D341Med (cell line): ENCODE measurements around the gene PSMB2.
"Not testable (repeated sequence)": the region's sequence is repeated elsewhere in the genome, so short reads cannot be mapped to it uniquely, and the experiment has no call there.

Source experiments
- DNase-seq: peaks from one replicate; pipeline ENCODE4 v3.0.0; 2012; ENCODE audit warnings: low spot score

PSMB2 gene

GRCh38 chr1:35641233-35641866, at the start of gene PSMB2:
Gene PSMB2, minus strand, starts transcription at chr1:35641526. Its CDS starts 94 bp downstream, at chr1:35641432.
- peak; percentile 91 for DNase-seq

GRCh38 chr1:35691080-35691479, 49.8 kb upstream of the PSMB2 start:
- DNase-seq, result no peak

DNA sequence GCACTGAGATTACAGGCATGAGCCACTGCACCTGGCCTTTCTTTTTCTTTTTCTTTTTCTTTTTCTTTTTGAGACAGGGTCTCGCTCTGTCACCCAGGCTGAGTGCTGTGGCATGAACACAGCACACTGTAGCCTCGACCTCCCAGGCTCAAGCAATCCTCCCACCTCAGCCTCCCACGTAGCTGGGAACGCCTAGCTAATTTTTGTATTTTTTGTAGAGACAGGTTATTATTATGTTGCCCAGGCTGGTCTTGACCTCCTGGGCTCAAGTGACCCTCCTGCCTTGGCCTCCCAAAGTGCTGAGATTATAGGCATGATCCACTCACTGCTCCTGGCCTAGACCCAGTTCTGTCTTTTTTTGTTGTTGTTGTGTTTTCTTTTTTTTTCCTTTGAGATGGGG, 48.8 kb upstream of the PSMB2 start:
- DNase-seq, result not testable (repeated sequence)

- DNase-seq, result no peak
These were observed 46.8 kb upstream of the PSMB2 start for GRCh38 chr1:35688161-35688560.

GRCh38 chr1:35683012-35683411, 41.7 kb upstream of the PSMB2 start:
- DNase-seq, result no peak

GRCh38 chr1:35680271-35680670, 38.9 kb upstream of the PSMB2 start:
- no peak for DNase-seq

GRCh38 chr1:35675773-35676172, 34.4 kb upstream of the PSMB2 start:
- DNase-seq, result no peak

GRCh38 chr1:35674111-35674510, 32.8 kb upstream of the PSMB2 start:
- no peak for DNase-seq

- no peak for DNase-seq
These were observed 30.8 kb upstream of the PSMB2 start for GRCh38 chr1:35672116-35672515.

DNA sequence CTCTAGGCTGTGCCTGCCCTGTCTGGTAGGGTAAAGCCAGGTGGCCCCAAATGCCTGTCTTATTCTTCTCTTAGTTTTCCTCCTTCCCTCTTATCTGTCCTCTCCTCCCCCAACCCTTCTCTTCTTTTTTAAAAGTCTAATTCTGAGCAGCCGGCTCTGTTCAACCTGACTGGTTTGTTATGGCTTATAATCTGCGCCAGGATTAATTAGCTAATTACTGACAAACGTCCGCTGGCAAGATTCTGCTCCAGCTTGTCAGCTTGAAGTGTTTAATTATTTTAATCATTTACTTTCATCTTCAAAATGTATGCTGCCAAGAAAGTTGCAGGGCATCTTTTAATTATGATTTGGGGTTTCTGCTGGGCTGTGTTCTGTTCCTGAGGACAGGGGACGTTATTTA, 27.2 kb upstream of the PSMB2 start:
- peak; percentile 74 for DNase-seq

DNA sequence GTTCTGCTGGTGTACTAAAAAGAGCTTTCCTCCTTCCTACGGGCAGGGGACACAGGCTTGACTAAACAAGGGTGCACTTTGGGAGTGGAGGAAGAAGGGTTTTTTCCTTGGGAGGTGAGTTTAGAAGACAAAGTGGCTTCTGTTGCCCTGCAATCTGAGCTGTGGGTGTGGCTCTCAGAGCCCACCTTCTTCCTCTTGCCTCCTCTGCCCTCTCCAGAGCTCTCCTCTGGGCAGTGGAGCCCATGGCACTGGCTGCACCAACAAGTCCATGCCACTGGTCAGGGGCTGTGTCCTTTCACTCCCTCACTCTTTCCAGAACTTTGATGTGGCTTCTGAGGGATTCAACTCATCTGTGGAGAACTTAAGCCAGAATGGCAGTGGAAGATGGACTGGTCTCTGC, 25.6 kb upstream of the PSMB2 start:
- no peak for DNase-seq

DNA sequence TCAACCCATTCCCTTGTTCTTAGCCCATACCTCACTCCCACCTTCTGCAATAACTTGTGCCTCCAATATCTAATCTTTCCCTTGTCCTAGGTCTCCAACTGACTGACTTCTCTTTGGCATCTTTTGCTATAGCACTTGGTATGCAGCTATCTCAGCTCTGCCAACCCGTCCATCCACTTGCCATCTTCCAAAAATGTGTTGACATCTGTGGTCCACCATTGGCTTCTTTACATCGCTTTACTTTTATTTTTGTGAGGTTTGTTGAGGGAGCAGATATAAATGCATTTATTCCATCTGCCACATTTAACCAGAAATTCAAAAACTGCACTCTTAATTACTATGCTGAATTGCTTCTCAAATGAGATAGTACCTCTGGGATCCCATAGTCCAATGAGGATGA, 24.9 kb upstream of the PSMB2 start:
- no peak for DNase-seq

DNA sequence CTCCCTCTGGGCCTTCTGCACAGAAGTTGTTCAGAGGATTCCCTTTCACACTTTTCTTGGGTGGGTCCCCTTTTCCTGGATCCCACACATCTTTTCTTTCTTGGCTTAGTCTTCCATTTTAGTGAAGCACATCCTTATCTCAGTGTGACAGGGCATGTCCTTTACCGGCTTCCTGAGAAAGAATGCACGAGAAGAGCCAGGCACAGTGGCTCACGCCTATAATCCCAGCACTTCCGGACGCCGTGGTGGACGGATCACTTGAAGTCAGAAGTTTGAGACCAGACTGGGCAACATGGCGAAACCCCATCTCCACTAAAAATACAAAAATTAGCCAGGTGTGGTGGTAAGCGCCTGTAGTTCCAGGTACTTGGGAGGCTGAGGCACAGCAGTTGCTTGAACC, 22.1 kb upstream of the PSMB2 start:
- no peak for DNase-seq

GRCh38 chr1:35661474-35661795, 20.1 kb upstream of the PSMB2 start:
- no peak for DNase-seq

GRCh38 chr1:35660581-35661473, 19.5 kb upstream of the PSMB2 start:
- no peak for DNase-seq

DNA sequence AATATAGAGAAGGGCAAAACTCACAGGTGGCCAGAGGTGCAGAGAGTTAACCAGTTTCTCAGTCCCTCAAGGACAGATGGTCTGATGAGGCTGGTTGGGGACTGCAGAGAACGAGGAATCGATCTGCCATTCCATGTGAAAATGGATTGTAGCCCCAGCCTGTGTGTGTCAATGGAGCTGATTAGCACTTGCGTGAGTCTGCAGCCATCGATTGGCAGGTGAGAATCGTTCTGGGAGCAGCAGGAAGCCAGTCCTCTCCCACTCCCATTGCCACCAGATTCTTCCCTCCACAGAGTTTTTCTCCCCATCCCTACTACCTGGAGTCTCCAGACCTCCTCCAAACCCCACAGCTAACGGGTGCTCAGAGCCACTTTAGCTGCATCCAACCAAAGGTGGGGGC, 18.3 kb upstream of the PSMB2 start:
- no peak for DNase-seq

DNA sequence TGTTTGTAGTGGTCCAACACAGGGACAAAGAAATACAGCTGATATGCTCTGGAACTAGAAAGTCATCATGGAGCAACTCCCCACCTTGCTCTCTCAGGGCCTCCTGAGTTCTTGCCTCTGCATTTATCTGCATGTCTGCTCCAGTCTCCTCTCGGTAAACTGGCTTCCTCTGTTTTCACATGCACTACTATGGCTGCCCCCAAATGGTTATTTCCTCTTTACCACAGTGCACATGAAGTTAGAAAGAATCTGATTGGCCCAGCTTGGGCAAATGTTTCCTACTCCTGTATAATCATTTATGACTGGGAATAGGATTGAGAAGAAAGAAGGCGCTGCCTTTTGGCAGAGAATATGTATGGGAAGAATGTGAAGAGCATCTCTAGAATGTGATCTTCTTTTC, 16.5 kb upstream of the PSMB2 start:
- no peak for DNase-seq

- DNase-seq, result no peak
These were observed 15.5 kb upstream of the PSMB2 start for GRCh38 chr1:35656863-35657232.

DNA sequence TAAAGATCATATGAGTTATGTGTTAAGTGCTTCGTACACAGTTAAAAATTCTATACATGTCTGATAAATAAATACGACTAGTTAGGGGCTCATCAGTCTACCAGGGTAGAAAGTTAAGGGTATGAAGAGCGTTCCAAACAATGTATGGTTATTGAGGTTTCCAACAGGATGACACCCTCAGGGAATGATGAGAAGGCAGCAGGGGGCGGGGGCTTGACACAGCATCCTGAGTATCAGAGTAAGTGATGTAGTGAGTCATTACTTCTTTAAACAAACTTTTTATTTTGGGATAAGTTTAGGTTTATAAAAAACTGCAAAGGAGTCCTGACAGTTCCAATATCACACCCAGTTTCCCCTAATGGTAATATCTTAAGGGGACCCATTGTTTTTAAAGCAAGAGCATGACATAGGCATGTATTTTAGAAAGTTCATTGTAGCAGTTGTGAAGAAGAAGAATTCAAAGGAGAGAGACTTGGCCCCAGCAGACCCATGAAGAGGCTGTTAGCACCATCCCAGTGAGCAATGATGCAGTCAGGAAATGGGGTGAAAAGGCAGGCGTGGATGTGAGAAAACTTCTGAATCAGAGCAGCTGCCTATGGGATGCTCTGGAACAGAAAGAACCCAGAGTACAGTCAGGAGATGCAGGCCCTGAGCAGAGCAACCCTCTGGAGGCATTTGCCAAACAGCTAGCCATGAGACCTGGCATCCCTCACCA, 15.0 kb upstream of the PSMB2 start:
- no peak for DNase-seq

GRCh38 chr1:35655196-35655595, 13.9 kb upstream of the PSMB2 start:
- no peak for DNase-seq

GRCh38 chr1:35650416-35650815, 9.1 kb upstream of the PSMB2 start:
- DNase-seq, result no peak

GRCh38 chr1:35646043-35646442, 4.7 kb upstream of the PSMB2 start:
- DNase-seq, result no peak

DNA sequence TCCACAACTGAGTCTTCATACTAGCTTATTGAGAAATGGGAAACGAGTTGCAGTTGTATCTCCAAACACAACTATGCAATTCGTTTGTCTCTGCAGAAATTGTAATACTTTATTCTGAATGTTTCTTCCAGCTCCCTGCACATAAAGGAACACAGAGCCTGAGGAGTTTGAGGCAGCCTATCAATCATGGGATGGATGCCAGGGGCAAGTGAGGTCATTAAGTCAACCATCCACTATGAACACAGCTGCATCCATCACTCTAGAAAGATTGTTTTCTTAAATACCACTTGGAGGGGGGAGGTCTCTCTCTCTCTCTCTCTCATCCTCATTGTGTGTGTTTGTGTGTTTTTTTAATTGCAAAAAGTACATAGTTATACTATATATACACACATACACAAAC, 2.9 kb upstream of the PSMB2 start:
- DNase-seq, result no peak
